GM12892 (cell line): Measurements from ENCODE around the gene VWF.
"Not testable (repeated sequence)": the region's sequence is repeated elsewhere in the genome, so short reads cannot be mapped to it uniquely, and the experiment has no call there.

Experiments used
- POLR2A ChIP-seq: IDR thresholded peaks from 2 replicates; pipeline ENCODE4 v1.6.1; 2011; ENCODE audit warnings: low read depth, low read length, control low read depth
- POLR2AphosphoS5 ChIP-seq: IDR thresholded peaks from 2 replicates; pipeline ENCODE4 v1.6.1; 2011; ENCODE audit warnings: low read depth, low read length, control low read depth
- TAF1 ChIP-seq: IDR thresholded peaks from 2 replicates; pipeline ENCODE4 v1.6.1; 2011; ENCODE audit warnings: low read depth, mild to moderate bottlenecking, control low read depth, low read length, borderline replicate concordance

DNA sequence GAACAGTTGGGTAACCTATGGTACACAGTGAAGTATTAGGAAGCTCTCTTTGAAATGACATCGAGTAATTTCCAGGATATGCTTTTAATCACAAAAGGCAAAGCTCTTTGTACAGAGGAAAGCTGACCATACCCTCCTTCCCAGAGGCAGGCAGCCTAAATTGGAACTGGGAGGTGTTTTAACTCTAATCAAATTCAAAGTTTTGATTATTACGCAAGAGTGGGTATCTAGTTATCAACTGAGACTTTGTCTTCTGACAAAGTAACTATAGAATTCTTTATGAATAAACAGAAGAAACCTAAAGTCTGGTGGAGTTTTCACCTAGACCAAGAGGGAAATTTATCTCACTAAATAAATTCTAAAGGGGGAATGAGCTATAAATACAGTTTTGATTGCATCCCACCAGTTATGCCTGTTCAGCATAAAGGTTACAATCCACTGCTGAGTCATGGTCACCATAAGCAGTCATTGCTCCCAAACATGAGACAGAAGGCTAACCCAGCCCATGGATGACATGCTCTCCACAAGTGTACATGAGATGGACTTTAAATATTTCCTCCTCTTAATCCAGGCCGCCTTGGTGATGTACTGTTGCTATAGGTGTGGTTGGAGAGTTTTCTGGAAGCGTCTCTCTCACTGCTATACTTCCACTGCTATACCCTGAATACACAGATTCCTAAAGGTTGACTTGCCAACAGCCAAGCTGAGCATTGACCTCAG lies 113.7 kb downstream of the VWF start:
- TF ChIP-seq TAF1, POLR2AphosphoS5, POLR2A: not testable (repeated sequence)
